ENCODE results near the gene COL12A1. TPM values are rescaled to one million over a fixed set of nuclear protein-coding genes. Genes with fewer than 3 reads are reported as not detected.

Gene COL12A1
- total and polyA plus RNA-seq, 10 of the 15 experiments (the other 5 are each of a cell fraction or from before 2014, with no cell fraction given): under 0.01 to 0.69 (median 0.11) TPM; not detected in 6

DNA sequence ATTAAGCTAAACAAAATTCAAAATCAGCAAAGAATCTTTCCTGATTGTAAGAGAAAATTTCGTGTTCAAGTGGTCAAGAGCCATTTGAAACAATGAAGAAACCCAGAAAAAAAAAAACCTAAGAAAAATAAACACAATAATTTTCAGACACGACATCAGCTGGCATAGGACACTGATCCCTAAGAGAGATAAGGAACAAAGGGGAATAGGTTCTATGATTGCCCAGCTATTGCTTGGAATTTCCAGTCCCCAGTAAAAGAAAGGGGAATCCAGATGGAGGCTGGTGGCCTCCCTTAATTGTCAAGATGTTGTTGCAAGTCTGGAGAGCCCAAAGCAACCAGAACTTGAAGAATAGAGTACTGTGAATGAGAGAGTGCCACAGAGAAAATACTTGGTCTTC lies 48.5 kb downstream of the COL12A1 start:
- no peak for FAIRE-seq
- TF ChIP-seq KAT2A (conservative IDR thresholded peaks at IDR 0.05; ENCODE audit: control insufficient read depth, low read depth, low read length): no peak
- TF ChIP-seq DPF2 (IDR thresholded peaks at IDR 0.05): no peak
- TF ChIP-seq CBX3 (IDR thresholded peaks at IDR 0.05; ENCODE audit: borderline replicate concordance, low read depth): no peak
- TF ChIP-seq MXI1 (IDR thresholded peaks at IDR 0.05; ENCODE audit: low read depth, low read length): no peak
- no peak for TF ChIP-seq SIN3A (IDR thresholded peaks at IDR 0.05; ENCODE audit: low read depth, low read length)
- TF ChIP-seq PML (IDR thresholded peaks at IDR 0.05; ENCODE audit: low read length): no peak
- TF ChIP-seq TCF7 (IDR thresholded peaks at IDR 0.05; ENCODE audit: borderline replicate concordance): no peak
- no peak for TF ChIP-seq ZSCAN29 (IDR thresholded peaks at IDR 0.05)
- TF ChIP-seq NRF1 (conservative IDR thresholded peaks at IDR 0.05; ENCODE audit: low read depth, low read length): no peak
- no peak for TF ChIP-seq NR2C1 (IDR thresholded peaks at IDR 0.05)
- no peak for TF ChIP-seq CHD1 (IDR thresholded peaks at IDR 0.05; ENCODE audit: low read depth, low read length)
- no peak for TF ChIP-seq ZZZ3 (IDR thresholded peaks at IDR 0.05; ENCODE audit: control insufficient read depth, insufficient read length, low read depth)
- no peak for TF ChIP-seq FOXM1 (IDR thresholded peaks at IDR 0.05; ENCODE audit: low read depth, low read length)
- TF ChIP-seq SMARCA5 (IDR thresholded peaks at IDR 0.05): no peak
- TF ChIP-seq POLR2A (IDR thresholded peaks at IDR 0.05; ENCODE audit: low read depth, low read length): no peak
- in situ Hi-C loops (cut with MboI): no loop called here

More for the DNA sequence above, 48.5 kb downstream of the COL12A1 start:
- ChIA-PET CTCF (interaction anchor here (0.6 kb wide), 1 partner anchor 26 kb away, joined by 3 read pairs; no protein-coding TSS in a partner anchor), RAD21 (ENCODE audit: unreplicated experiment) (no interaction called here), POLR2A (no interaction called here), SMC1A (ENCODE audit: uncharacterized antibody, unreplicated experiment) (no interaction called here)
- Histone ChIP-seq H4K20me1 (ENCODE audit: control insufficient read depth, insufficient read depth) (no peaks in the 10 kb centered on the region), H3K27ac (ENCODE audit: control insufficient read depth, insufficient read depth) (no peak overlapping the region), H2AFZ (ENCODE audit: control insufficient read depth, low read depth, low read length) (no peak overlapping the region), H3K9me3 (replicated peaks; ENCODE audit: control insufficient read depth, insufficient read depth, low read length) (no peaks in the 10 kb centered on the region), H3K4me2 (ENCODE audit: control insufficient read depth, insufficient read depth) (no peak overlapping the region), H3K4me1 (ENCODE audit: control insufficient read depth, insufficient read depth, low read length) (no peaks in the 10 kb centered on the region), H3K79me2 (ENCODE audit: control insufficient read depth, insufficient read depth, low read length) (no peaks in the 10 kb centered on the region), H3K27me3 (replicated peaks in 1 of 2; ENCODE audit: control insufficient read depth in 2 of 2, insufficient read depth in 2 of 2, low read length in 1 of 2) (no peaks in the 10 kb centered on the region), H3K36me3 (ENCODE audit: control insufficient read depth in 2 of 2, insufficient read depth in 2 of 2, low read length in 1 of 2) (no peaks in the 10 kb centered on the region), H3K9ac (ENCODE audit: control insufficient read depth, insufficient read depth, low read length) (no peak overlapping the region), H3K4me3 (no peak overlapping the region)
- ATAC-seq: no peak
- intact Hi-C loops (cut with micrococcal nuclease; ENCODE audit: unreplicated experiment): no loop called here
- WGBS (ENCODE audit: insufficient coverage, insufficient replicate concordance, low lambda C conversion rate, missing lambda C conversion rate): 0% methylated on average over 2 of the region's 2 CpGs
- no TSS peak for BruUV-seq (replicated peaks)
- DNase-seq (ENCODE audit: low read depth, low spot score): no peak
